Measurements from ENCODE around the gene NFATC2. TPM values are rescaled to one million over a fixed set of nuclear protein-coding genes. Genes with fewer than 3 reads are reported as not detected.

NFATC2 gene
- total RNA-seq, 3 donors from 2014 or later (not counting 1 experiment from before 2014, with no cell fraction given): 141 to 195 (median 160) TPM

GRCh38 chr20:51338692-51339440 is 203.7 kb downstream of the NFATC2 start:
- no peak overlapping the region for H3K27ac Mint-ChIP-seq
- peaks cover 10 to 12% of the 10 kb centered on the region in 2 donors for H3K4me1 Mint-ChIP-seq
- no peaks in the 10 kb centered on the region for H3K27me3 ChIP-seq (ENCODE audit: control insufficient read depth, insufficient read depth, low read length)
- no peak for DNase-seq
- no peak overlapping the region for H3K4me3 Mint-ChIP-seq
- no peak for TF ChIP-seq CTCF (IDR thresholded peaks at IDR 0.05)
- peaks cover 0 to 5% of the 10 kb centered on the region in 2 donors for H3K27me3 Mint-ChIP-seq (ENCODE audit: low read depth in 2 of 2)
- no peaks in the 10 kb centered on the region for H3K9me3 ChIP-seq (ENCODE audit: control insufficient read depth, insufficient read depth, low read length)
- no peaks in the 10 kb centered on the region for H3K36me3 Mint-ChIP-seq
- 94% methylated on average over 5 of the region's 5 CpGs for WGBS (ENCODE audit: insufficient coverage)
- no peaks in the 10 kb centered on the region for H3K4me1 ChIP-seq (ENCODE audit: control insufficient read depth, insufficient read depth, low read length)
- intact Hi-C loops (cut with micrococcal nuclease): no loop called here
- no peak overlapping the region for H3K4me3 ChIP-seq (ENCODE audit: low read length)
- no peak for ATAC-seq
- no peaks in the 10 kb centered on the region for H3K36me3 ChIP-seq (ENCODE audit: control insufficient read depth, insufficient read depth, low read length)
- no peak overlapping the region for H3K27ac ChIP-seq (ENCODE audit: low read length)
- H3K9me3 Mint-ChIP-seq: no peaks in the 10 kb centered on the region

- DNase-seq: no peak
- intact Hi-C loops (cut with micrococcal nuclease): no loop called here
- no peaks in the 10 kb centered on the region for H3K36me3 Mint-ChIP-seq
- peaks cover 10 to 12% of the 10 kb centered on the region in 2 donors for H3K4me1 Mint-ChIP-seq
- Histone ChIP-seq H3K4me3 (ENCODE audit: low read length) (no peak overlapping the region), H3K36me3 (ENCODE audit: control insufficient read depth, insufficient read depth, low read length) (no peaks in the 10 kb centered on the region), H3K9me3 (ENCODE audit: control insufficient read depth, insufficient read depth, low read length) (no peaks in the 10 kb centered on the region), H3K27me3 (ENCODE audit: control insufficient read depth, insufficient read depth, low read length) (no peaks in the 10 kb centered on the region), H3K27ac (ENCODE audit: low read length) (no peak overlapping the region), H3K4me1 (ENCODE audit: control insufficient read depth, insufficient read depth, low read length) (no peaks in the 10 kb centered on the region)
- no peak overlapping the region for H3K27ac Mint-ChIP-seq
- WGBS (ENCODE audit: insufficient coverage): 83% methylated on average over 3 of the region's 3 CpGs
- TF ChIP-seq CTCF (IDR thresholded peaks at IDR 0.05): no peak
- ATAC-seq: no peak
- no peaks in the 10 kb centered on the region for H3K9me3 Mint-ChIP-seq
- H3K27me3 Mint-ChIP-seq (ENCODE audit: low read depth in 2 of 2): peaks cover 0 to 5% of the 10 kb centered on the region in 2 donors
- no peak overlapping the region for H3K4me3 Mint-ChIP-seq
These were observed 205.3 kb downstream of the NFATC2 start for GRCh38 chr20:51337126-51337805.

Other genes with a start within 250 kb of the NFATC2 start
- 10 to 100 TPM in 1 of 3 donors, 1 to 10 TPM in 2; 1.4 to 46.8 (median 1.9) TPM for gene ATP9A, start 225.7 kb upstream of the NFATC2 start, total RNA-seq

Measured in natural killer cell (primary cell).